Prostate gland (tissue), 2 donors: ENCODE data around the gene YBX3.

Source experiments
- CTCF ChIP-seq, 4 experiments: fragments of 200-600 bp in 2 of 4; fragments of 450-650 bp in 2 of 4; sonication (generic) in 2 of 4; IDR thresholded peaks; 1 replicate in 3 of 4; 2 replicates in 1 of 4; pipeline ENCODE4 v1.5.1; 2016 to 2019; ENCODE audit warnings: antibody characterized with exemption in 4 of 4, mild to moderate bottlenecking in 2 of 4, moderate library complexity in 2 of 4
- POLR2A ChIP-seq: fragments of 450-650 bp; IDR thresholded peaks from one replicate; pipeline ENCODE4 v1.6.1; 2016; ENCODE audit warnings: antibody characterized with exemption, mild to moderate bottlenecking
- POLR2AphosphoS5 ChIP-seq: sonication (generic); formaldehyde crosslinking; IDR thresholded peaks from one replicate; pipeline ENCODE4 v1.6.1; 2017; ENCODE audit warnings: antibody characterized with exemption

DNA sequence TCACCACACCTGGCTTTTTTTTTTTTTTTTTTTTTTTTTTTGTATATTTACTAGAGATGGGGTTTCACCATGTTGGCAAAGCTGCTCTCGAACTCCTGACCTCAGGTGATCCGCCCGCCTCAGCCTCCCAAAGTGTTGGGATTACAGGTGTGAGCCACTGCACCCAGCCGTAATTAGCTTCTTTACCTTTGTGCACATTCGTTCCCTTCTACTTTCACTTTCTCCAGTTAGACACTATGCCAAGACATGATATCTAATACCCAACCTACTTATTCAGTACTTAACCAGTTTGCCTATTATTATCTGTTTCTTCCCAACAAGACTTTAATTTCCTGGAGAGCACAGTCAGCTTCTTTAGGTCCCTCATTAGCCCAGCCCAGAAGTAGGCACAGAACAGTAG, 54.6 kb downstream of the YBX3 start:
- TF ChIP-seq CTCF (IDR thresholded peaks at IDR 0.05) (no peak), POLR2A (no peak), POLR2AphosphoS5 (no peak)
